Endothelial cell of umbilical vein (primary cell): ENCODE measurements around the gene NPTX1. TPM values are rescaled to one million over a fixed set of nuclear protein-coding genes. Genes with fewer than 3 reads are reported as not detected.

Experiments
- Bru-seq: library from RNA; stranded (reverse); fragments of 400-500 nt; gene quantifications from one replicate; lab custom pipeline; 2021; lab: Mats Ljungman, UMichigan
- BruChase-seq, 2 experiments: library from RNA; stranded (reverse); fragments of 400-500 nt; gene quantifications; one replicate each; lab custom pipeline; 2021; lab: Mats Ljungman, UMichigan
- BruUV-seq: library from RNA; stranded (reverse); fragments of 400-500 nt; replicated peaks from 2 replicates; lab custom pipeline; 2021; lab: Mats Ljungman, UMichigan
- CTCF ChIA-PET: fragments of 300-600, 350-600 bp; sonication (Branson Sonifier 250); formaldehyde crosslinking; loops from one replicate; lab custom pipeline; 2021; ENCODE audit warnings: antibody characterized with exemption, inconsistent platforms; lab: Charles Lee
- POLR2A ChIA-PET: fragments of 300-600, 350-600 bp; sonication (Branson Sonifier 250); formaldehyde crosslinking; loops from one replicate; lab custom pipeline; 2021; ENCODE audit warnings: antibody characterized with exemption, inconsistent platforms; lab: Charles Lee
- DNase-seq: peaks from one replicate; pipeline ENCODE4 v3.0.0-alpha.2; 2011; ENCODE audit warnings: low read depth, low spot score
- FAIRE-seq: peaks from 2 replicates; lab custom pipeline; 2011; peaks lifted over from hg19 to GRCh38; lab: Jason Lieb, UNC
- H2AFZ ChIP-seq: 2 replicates; pipeline ENCODE4 v1.6.0; 2012; ENCODE audit warnings: low read depth, low read length, control low read depth, inconsistent platforms
- H3K27ac ChIP-seq: 2 replicates; pipeline ENCODE4 v1.5.1; 2011; ENCODE audit warnings: low read depth, mild to moderate bottlenecking, control low read depth, low read length, moderate library complexity; ENCODE audit not compliant: insufficient read depth
- H3K27me3 ChIP-seq, 2 experiments: 2 replicates each; pipeline versions ENCODE4 v1.6.0 to v1.6.1; 2011; ENCODE audit warnings: low read length in 2 of 2, mixed read lengths in 1 of 2; ENCODE audit not compliant: control insufficient read depth in 2 of 2, insufficient read depth in 2 of 2
- H3K36me3 ChIP-seq, 2 experiments: 2 replicates in 1 of 2; 3 replicates in 1 of 2; pipeline ENCODE4 v1.5.1; 2011; ENCODE audit warnings: low read length in 2 of 2, mild to moderate bottlenecking in 1 of 2, moderate library complexity in 1 of 2; ENCODE audit not compliant: control insufficient read depth in 2 of 2, insufficient read depth in 2 of 2; ENCODE audit errors: extremely low read depth in 1 of 2
- H3K4me1 ChIP-seq: 3 replicates; pipeline ENCODE4 v1.5.1; 2011; ENCODE audit warnings: mild to moderate bottlenecking, low read length; ENCODE audit not compliant: control insufficient read depth, insufficient read depth; ENCODE audit errors: extremely low read depth
- H3K4me2 ChIP-seq: 2 replicates; pipeline ENCODE4 v1.6.1; 2011; ENCODE audit warnings: low read length, control low read depth, mixed read lengths; ENCODE audit not compliant: insufficient read depth
- H3K4me3 ChIP-seq, 3 experiments: fragments of 200-600 bp in 1 of 3; sonication (generic), shearing (Covaris generic) in 1 of 3; replicated peaks in 1 of 3; 2 replicates each; pipeline ENCODE4 v1.5.1; 2011 to 2016; ENCODE audit warnings: control low read depth in 3 of 3, low read length in 3 of 3, mild to moderate bottlenecking in 2 of 3, inconsistent platforms in 1 of 3, low read depth in 1 of 3, moderate library complexity in 1 of 3; ENCODE audit not compliant: insufficient read depth in 1 of 3
- H3K79me2 ChIP-seq: 2 replicates; pipeline ENCODE4 v1.6.0; 2012; ENCODE audit warnings: low read length, inconsistent platforms; ENCODE audit not compliant: control insufficient read depth, insufficient read depth
- H3K9ac ChIP-seq: replicated peaks from 2 replicates; pipeline ENCODE3; 2011; ENCODE audit warnings: low read length, control low read depth; ENCODE audit not compliant: insufficient read depth; ENCODE audit errors: extremely low read depth
- H3K9me1 ChIP-seq: replicated peaks from 3 replicates; pipeline ENCODE4 v1.6.0; 2011; ENCODE audit warnings: mild to moderate bottlenecking, low read length; ENCODE audit not compliant: control insufficient read depth, insufficient read depth; ENCODE audit errors: extremely low read depth
- H3K9me3 ChIP-seq: replicated peaks from 2 replicates; pipeline ENCODE4 v1.5.1; 2012; ENCODE audit warnings: low read length, inconsistent platforms; ENCODE audit not compliant: control insufficient read depth, insufficient read depth
- H4K20me1 ChIP-seq: replicated peaks from 2 replicates; pipeline ENCODE3; 2011; ENCODE audit warnings: mild to moderate bottlenecking, low read length; ENCODE audit not compliant: control insufficient read depth, insufficient read depth; ENCODE audit errors: extremely low read depth
- EZH2 ChIP-seq: IDR thresholded peaks from 2 replicates; pipeline ENCODE4 v1.6.1; 2012; ENCODE audit warnings: borderline replicate concordance, low read depth, mild to moderate bottlenecking, moderate library complexity, low read length, inconsistent platforms; ENCODE audit not compliant: severe bottlenecking
- FOS ChIP-seq: IDR thresholded peaks from 2 replicates; pipeline ENCODE4 v1.6.1; 2011; ENCODE audit warnings: mild to moderate bottlenecking, low read length, moderate library complexity, borderline replicate concordance; ENCODE audit not compliant: insufficient read depth
- GATA2 ChIP-seq: IDR thresholded peaks from 2 replicates; pipeline ENCODE4 v1.7.0; 2011; ENCODE audit warnings: low read depth, mild to moderate bottlenecking, moderate library complexity, mixed read lengths, low read length; ENCODE audit not compliant: insufficient read length, insufficient read depth
- JUN ChIP-seq: IDR thresholded peaks from 2 replicates; pipeline ENCODE4 v1.6.1; 2011; ENCODE audit warnings: borderline replicate concordance, low read depth; ENCODE audit not compliant: insufficient read length, insufficient read depth
- MAX ChIP-seq: IDR thresholded peaks from 2 replicates; pipeline ENCODE4 v1.6.1; 2011; ENCODE audit not compliant: insufficient read depth, insufficient read length
- MYC ChIP-seq: IDR thresholded peaks from one replicate; pipeline ENCODE4 v1.6.1; 2011; ENCODE audit warnings: mild to moderate bottlenecking, low read depth, low read length
- dilution Hi-C: fragments of 300-500 bp; cut with MboI; formaldehyde crosslinking; loops from one replicate; pipeline ENCODE4 v1.15.0; 2019; ENCODE audit warnings: low sequenced_read_pairs; ENCODE audit not compliant: extremely low pct_ligation_motif_present
- intact Hi-C: fragments of 100-400 bp; cut with micrococcal nuclease; formaldehyde crosslinking; loops from one replicate; pipeline ENCODE4 v1.10.0; 2022
- long read RNA-seq: library from polyadenylated mRNA; stranded (forward); transcript quantifications from one replicate; pipeline ENCODE4 v2.0.0, GENCODE V29; 2021
- polyA minus RNA-seq, 3 experiments: library from RNA; depleted of rRNA, polyadenylated mRNA; stranded (reverse); fragments of >200 nt; gene quantifications; 1 replicate in 1 of 3; 2 replicates in 2 of 3; pipeline ENCODE4 v1.2.3, GENCODE V29; 2011
- polyA plus RNA-seq, 4 experiments: library from polyadenylated mRNA; depleted of rRNA in 3 of 4; stranded (reverse) in 3 of 4; unstranded in 1 of 4; fragments of >200 nt; gene quantifications; 2 replicates each; pipeline versions ENCODE4 v1.2.1 to v1.2.3, GENCODE V29; 2011 to 2012; ENCODE audit warnings: missing spikeins in 1 of 4
- total RNA-seq: library from RNA; stranded (reverse); gene quantifications from 2 replicates; pipeline ENCODE4 v1.2.3, GENCODE V29; 2021

Gene NPTX1, protein sequence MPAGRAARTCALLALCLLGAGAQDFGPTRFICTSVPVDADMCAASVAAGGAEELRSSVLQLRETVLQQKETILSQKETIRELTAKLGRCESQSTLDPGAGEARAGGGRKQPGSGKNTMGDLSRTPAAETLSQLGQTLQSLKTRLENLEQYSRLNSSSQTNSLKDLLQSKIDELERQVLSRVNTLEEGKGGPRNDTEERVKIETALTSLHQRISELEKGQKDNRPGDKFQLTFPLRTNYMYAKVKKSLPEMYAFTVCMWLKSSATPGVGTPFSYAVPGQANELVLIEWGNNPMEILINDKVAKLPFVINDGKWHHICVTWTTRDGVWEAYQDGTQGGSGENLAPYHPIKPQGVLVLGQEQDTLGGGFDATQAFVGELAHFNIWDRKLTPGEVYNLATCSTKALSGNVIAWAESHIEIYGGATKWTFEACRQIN
- not detected in 2 replicates for total RNA-seq
- 0.03 and 0.08 TPM in 2 replicates for polyA plus RNA-seq
- 0.04 and 0.05 TPM in 2 replicates for polyA plus RNA-seq (2011; cell fraction: cytosol; rRNA removed)
- polyA plus RNA-seq (2011; cell fraction: nucleus; rRNA removed): 0.13 and 0.14 TPM in 2 replicates
- polyA plus RNA-seq (2012): 0.07 TPM in 1 of 2 replicates, not detected in the other
- not detected in 2 replicates for polyA minus RNA-seq
- polyA minus RNA-seq (2011; cell fraction: cytosol; rRNA and poly(A)+ RNA removed): 12.3 TPM
- 0.29 TPM in 1 of 2 replicates, not detected in the other for polyA minus RNA-seq (2011; cell fraction: nucleus; rRNA and poly(A)+ RNA removed)
- not detected for Bru-seq, nascent RNA
- BruChase-seq, experiment 1, labeled RNA remaining after a 6-hour chase: not detected
- percentile 9 among the genes with signal in this experiment for BruChase-seq, experiment 2, labeled RNA remaining after a 2-hour chase
- long read RNA-seq: 0 reads

DNA sequence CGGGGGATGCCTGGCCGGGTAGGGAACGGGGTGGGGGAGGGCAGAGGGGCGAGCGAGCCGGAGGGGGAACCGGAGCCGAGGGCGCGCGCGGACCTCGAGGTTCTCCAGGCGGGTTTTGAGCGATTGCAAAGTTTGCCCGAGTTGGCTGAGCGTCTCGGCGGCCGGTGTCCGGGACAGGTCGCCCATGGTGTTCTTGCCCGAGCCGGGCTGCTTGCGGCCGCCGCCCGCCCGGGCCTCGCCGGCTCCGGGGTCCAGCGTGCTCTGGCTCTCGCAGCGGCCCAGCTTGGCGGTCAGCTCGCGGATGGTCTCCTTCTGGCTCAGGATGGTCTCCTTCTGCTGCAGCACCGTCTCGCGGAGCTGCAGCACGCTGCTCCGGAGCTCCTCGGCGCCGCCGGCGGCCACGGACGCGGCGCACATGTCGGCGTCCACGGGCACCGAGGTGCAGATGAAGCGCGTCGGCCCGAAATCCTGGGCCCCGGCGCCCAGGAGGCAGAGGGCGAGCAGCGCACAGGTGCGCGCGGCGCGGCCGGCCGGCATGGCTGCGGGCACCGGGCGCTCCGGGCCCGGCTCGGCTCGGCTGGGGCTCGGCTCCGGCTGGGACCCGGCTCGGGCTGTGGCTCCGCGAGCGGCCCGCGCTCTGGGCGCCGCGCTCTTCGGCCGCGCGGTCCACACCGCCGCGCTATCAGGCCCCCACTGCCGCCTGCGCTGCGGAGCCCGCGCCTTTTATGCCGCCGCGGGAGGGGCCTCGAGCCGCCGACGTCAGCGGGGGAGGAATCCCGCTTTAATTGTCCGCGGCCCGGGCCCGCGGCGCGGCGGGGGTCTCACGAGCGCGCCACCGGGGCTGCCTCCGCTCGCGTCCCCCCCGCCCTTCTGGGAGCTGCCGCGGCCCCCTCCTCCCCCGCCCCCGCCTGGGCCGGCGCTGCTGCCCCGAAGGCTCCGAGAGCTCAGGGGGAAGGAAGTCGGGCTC, at the start of gene NPTX1:
NPTX1 (minus strand) TSS at position 698 of the 967 bp plus-strand sequence; CDS start at position 537, 161 bp downstream.
- Histone ChIP-seq H3K9me3 (no peaks in the 10 kb centered on the region), H3K4me2 (no peak within 1 kb of the TSS), H2AFZ (no peak within 1 kb of the TSS), H3K4me1 (no peaks in the 10 kb centered on the region), H3K79me2 (no peaks in the 10 kb centered on the region), H3K4me3 (no peak within 1 kb of the TSS), H3K27me3 (peaks cover 70 to 77% of the 10 kb centered on the region in 2 experiments), H3K36me3 (no peaks in the 10 kb centered on the region), H3K9me1 (no peaks in the 10 kb centered on the region), H4K20me1 (no peaks in the 10 kb centered on the region), H3K27ac (no peak within 1 kb of the TSS), H3K9ac (no peak within 1 kb of the TSS)
- peak; percentile 52 for TF ChIP-seq EZH2
- TF ChIP-seq GATA2: no peak
- TF ChIP-seq MAX: no peak
- no peak for TF ChIP-seq MYC
- no peak for TF ChIP-seq JUN
- TF ChIP-seq FOS: no peak
- peak; percentile 16 for DNase-seq
- FAIRE-seq: no peak
- dilution Hi-C loops: no loop called here
- ChIA-PET POLR2A (interaction anchor here (0.5 to 1.7 kb wide), 2 partner anchors 21 to 65 kb away, joined by 4 read pairs; no protein-coding TSS in a partner anchor), CTCF (interaction anchor here (0.6 to 2.1 kb wide), 7 partner anchors 49 to 452 kb away, joined by 3 to 16 read pairs (median 7); no protein-coding TSS in a partner anchor)
- BruUV-seq: no TSS peak
- intact Hi-C loops: no loop called here
